Chondrocyte (in vitro differentiated cells): Measurements from ENCODE around the gene PAM. TPM values are rescaled to one million over a fixed set of nuclear protein-coding genes. Genes with fewer than 3 reads are reported as not detected.

Experiments used
- DNase-seq: peaks from one replicate; pipeline ENCODE4 v3.0.0; 2021; ENCODE audit warnings: mixed read lengths, low spot score
- H3K27ac Mint-ChIP-seq: one replicate; pipeline ENCODE4 v1.8.0; 2021; ENCODE audit warnings: mild to moderate bottlenecking, moderate library complexity, mixed read lengths; ENCODE audit not compliant: unreplicated experiment
- H3K27me3 Mint-ChIP-seq: 2 replicates; pipeline ENCODE4 v1.8.0; 2021; ENCODE audit warnings: low read depth, mixed read lengths
- H3K36me3 Mint-ChIP-seq: 2 replicates; pipeline ENCODE4 v1.8.0; 2021; ENCODE audit warnings: low read depth, mixed read lengths
- H3K4me1 Mint-ChIP-seq: 2 replicates; pipeline ENCODE4 v1.8.0; 2021; ENCODE audit warnings: low read depth, mild to moderate bottlenecking, mixed read lengths
- H3K4me3 Mint-ChIP-seq: one replicate; pipeline ENCODE4 v1.8.0; 2021; ENCODE audit warnings: mild to moderate bottlenecking, moderate library complexity, mixed read lengths; ENCODE audit not compliant: unreplicated experiment
- H3K9me3 Mint-ChIP-seq: 2 replicates; pipeline ENCODE4 v1.8.0; 2021; ENCODE audit warnings: low read depth, mixed read lengths
- CTCF ChIP-seq: fragments of 200-600 bp; sonication (generic); IDR thresholded peaks from 2 replicates; pipeline ENCODE4 v1.5.0; 2021; ENCODE audit warnings: antibody characterized with exemption, mild to moderate bottlenecking, moderate library complexity
- total RNA-seq: library from RNA; stranded (reverse); gene quantifications from 3 replicates; pipeline ENCODE4 v1.2.1, GENCODE V29; 2021

PAM gene
- total RNA-seq, 1 donor from 2014 or later, result 293 TPM

- Mint-ChIP-seq H3K27me3 (no peaks in the 10 kb centered on the region), H3K27ac (no peak overlapping the region), H3K36me3 (peaks cover 15% of the 10 kb centered on the region), H3K4me3 (no peak overlapping the region), H3K4me1 (no peaks in the 10 kb centered on the region), H3K9me3 (no peaks in the 10 kb centered on the region)
- no peak for DNase-seq
- no peak for TF ChIP-seq CTCF
Measured at GRCh38 chr5:102946414-102946813, 191.3 kb downstream of the PAM start.

- Mint-ChIP-seq H3K27ac (no peak overlapping the region), H3K36me3 (peaks cover 15% of the 10 kb centered on the region), H3K4me3 (no peak overlapping the region), H3K9me3 (no peaks in the 10 kb centered on the region), H3K27me3 (no peaks in the 10 kb centered on the region), H3K4me1 (no peaks in the 10 kb centered on the region)
- no peak for DNase-seq
- TF ChIP-seq CTCF, result no peak
Measured at GRCh38 chr5:102946971-102947370, 191.9 kb downstream of the PAM start.

- Mint-ChIP-seq H3K36me3 (peaks cover 7% of the 10 kb centered on the region), H3K9me3 (no peaks in the 10 kb centered on the region), H3K27ac (peak overlapping the region; percentile 27), H3K4me1 (peaks cover 36% of the 10 kb centered on the region), H3K4me3 (no peak overlapping the region), H3K27me3 (no peaks in the 10 kb centered on the region)
- DNase-seq, result no peak
- TF ChIP-seq CTCF, result no peak
Measured at GRCh38 chr5:102955488-102955887, 200.4 kb downstream of the PAM start.

GRCh38 chr5:102956599-102956998 lies 201.5 kb downstream of the PAM start:
- Mint-ChIP-seq H3K36me3 (peaks cover 5% of the 10 kb centered on the region), H3K4me3 (no peak overlapping the region)
- no peak for TF ChIP-seq CTCF

GRCh38 chr5:102957141-102957540 lies 202.0 kb downstream of the PAM start:
- H3K4me1 Mint-ChIP-seq, result peaks cover 36% of the 10 kb centered on the region
- H3K36me3 Mint-ChIP-seq, result peaks cover 5% of the 10 kb centered on the region
- DNase-seq, result no peak
- no peaks in the 10 kb centered on the region for H3K9me3 Mint-ChIP-seq
- no peak for TF ChIP-seq CTCF
- no peaks in the 10 kb centered on the region for H3K27me3 Mint-ChIP-seq
- H3K4me3 Mint-ChIP-seq, result no peak overlapping the region
- H3K27ac Mint-ChIP-seq, result peak overlapping the region; percentile 45

More at GRCh38 chr5:102956599-102956998, 201.5 kb downstream of the PAM start:
- Mint-ChIP-seq H3K4me1 (peaks cover 36% of the 10 kb centered on the region), H3K9me3 (no peaks in the 10 kb centered on the region), H3K27ac (no peak overlapping the region), H3K27me3 (no peaks in the 10 kb centered on the region)
- no peak for DNase-seq
